Stimulated activated CD8-positive, alpha-beta memory T cell treated with anti-CD3 and anti-CD28 coated beads, Interleukin-15, amount 100 ng/mL, for 1 hour (primary cell): Measurements from ENCODE around the gene SAMD14.

Experiments
- DNase-seq: peaks from one replicate; pipeline ENCODE4 v3.0.0-alpha.2; 2020; ENCODE audit warnings: low read depth

SAMD14 gene

DNA sequence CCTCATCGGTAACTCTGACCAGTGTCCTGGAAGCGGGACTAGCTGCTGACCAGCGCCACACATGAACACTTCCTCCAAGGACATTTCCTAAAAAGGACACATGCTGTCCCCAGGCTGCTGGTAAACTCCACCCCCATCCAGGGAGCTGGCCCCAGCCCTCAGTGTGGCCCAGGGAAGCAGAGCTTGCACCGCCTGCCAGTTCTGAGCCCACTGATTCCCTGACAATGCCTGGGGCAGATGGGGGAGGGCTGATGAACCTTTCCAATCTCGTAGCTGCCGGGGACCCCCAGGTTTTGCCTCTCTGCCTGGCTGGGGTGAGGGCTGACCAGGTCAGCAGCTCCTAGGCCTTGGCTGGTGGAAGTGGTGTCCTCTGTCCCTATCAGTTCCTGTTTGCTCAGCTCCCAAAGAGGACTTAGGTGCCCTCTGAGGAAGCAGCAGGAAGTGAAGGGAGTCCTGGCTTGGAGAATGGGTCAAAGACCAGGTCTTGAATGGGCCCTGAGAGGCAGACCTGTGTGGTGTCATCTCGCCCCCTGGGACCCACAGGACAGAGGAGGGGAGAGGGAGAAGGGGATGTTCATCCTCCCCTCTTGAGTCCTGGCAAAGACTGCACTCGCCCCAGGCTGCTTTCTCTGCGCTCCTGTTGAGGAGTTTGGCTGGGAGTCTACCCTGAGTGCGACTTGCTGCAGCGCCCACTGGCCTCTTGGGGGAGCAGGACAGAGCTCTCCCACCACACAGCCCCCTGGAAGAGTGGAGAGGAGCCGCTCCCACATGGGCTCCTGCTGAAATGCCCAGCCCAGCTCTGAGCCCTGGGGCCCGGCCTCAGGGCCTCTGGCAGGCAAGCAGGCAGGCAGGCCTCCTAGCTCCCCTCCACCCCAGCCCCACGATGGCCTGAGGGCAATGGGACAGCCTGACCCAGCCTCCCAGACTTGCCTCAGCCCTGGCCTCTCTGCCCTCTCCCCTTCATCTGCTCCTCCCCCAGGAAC lies 18.0 kb downstream of the SAMD14 start:
- DNase-seq: no peak

DNA sequence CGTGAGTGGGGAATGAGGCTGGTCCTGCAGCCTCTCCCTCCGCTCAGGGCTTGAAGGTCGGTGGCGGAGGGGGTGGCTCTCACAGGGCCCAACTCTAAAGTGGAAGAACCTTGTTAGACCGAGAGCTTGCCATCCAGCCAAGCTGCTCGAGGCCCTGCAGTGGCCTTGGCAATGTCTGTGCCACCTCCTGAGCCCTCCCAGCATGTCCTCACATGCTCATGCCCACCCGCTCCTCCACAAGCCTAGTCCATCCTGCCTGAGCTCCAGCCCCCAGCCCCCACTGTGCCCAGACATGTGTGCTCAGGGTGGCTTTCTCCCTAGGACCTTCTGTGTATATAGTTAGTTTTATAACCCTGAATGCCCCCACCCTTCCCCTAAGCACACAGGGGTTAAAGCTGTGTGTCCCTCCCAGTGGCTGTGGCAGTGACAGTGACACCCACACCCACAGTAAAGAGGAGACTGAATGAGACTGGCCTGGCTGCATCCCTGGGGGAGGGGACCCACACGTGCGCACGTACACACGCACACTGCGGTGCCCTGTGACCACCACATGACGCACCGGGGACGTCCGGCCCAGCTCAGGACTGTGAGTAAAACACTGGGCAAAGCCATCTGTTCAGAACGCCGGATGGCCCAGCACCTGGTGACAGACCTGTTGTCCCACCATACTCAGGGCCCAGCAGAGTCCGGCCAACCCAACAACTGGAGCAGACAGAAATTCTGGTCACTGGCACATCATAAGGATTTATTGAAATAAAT lies 19.2 kb downstream of the SAMD14 start:
- DNase-seq: no peak

DNA sequence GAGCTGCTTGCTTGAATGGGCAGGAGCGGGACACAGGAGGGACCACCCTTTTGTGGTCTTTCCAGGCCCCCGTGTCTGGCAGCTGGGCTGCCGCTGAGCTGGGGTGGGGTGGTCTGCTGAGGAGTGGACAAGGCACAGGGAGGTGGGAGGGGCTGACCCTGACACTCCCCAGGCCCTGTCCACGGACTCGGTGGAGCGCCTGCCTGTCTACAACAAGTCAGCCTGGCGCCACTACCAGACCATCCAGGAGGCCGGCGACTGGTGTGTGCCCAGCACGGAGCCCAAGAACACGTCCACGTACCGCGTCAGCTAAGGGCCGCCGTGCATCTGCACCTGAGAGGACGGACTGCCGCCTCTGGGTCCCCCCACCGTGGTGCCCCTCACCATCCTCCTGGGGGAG lies 20.2 kb downstream of the SAMD14 start:
- no peak for DNase-seq

DNA sequence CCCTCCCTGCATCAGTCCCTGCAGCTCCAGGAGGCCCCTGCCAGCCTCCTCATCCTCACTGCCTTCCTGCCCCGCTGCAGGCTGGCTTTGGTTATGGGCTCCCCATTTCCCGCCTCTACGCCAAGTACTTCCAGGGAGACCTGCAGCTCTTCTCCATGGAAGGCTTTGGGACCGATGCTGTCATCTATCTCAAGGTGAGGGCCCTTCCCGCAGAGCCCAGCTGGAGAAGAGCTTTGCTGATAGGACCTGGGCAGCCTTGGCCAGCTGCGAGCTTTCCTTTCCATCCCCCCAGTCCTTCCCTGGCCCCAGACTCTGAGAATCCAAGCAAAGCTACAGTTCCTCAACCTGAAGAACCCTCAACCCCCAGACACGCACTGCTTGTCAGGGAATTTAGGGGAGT lies 20.8 kb downstream of the SAMD14 start:
- DNase-seq: no peak

DNA sequence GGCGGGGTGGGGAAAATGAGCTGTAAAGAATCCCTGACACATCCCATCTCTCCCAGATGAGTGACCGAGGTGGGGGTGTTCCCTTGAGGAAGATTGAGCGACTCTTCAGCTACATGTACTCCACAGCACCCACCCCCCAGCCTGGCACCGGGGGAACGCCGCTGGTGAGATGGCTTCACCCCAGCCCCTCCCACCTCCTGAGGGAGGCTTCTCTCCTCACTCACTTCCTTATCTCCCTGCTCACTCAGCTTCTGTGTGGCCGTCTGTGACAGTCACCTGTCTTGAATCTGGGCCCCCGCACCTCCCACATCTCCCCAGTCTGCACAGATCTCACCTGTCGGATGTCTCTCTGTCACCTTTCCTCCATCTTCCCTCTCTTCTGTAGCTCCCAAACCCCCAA lies 21.4 kb downstream of the SAMD14 start:
- no peak for DNase-seq

DNA sequence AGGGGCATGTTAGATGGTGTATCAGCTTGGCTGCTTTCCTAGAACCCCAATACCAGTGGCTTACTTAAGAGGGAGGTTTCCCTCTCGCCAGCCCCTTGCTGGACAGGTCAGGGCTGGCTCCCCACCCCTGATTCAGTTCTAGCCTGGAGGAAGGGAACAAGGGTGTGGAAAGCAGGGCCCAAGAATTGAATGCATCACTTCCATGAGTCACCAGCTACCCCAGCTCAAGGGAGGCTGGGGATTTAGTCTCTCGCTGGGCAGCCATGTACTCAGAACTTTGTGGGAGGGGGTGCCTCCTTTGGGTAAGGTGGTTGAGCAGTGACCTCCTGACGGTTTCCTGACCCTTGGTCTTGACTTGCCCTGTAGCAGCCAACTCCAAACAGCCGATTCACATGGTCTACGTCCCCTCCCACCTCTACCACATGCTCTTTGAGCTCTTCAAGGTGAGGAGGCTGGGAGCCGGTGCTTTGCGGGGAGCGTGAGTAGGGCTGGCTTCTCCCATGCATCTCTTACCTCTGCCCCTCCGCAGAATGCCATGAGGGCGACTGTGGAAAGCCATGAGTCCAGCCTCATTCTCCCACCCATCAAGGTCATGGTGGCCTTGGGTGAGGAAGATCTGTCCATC lies 22.1 kb downstream of the SAMD14 start:
- no peak for DNase-seq

DNA sequence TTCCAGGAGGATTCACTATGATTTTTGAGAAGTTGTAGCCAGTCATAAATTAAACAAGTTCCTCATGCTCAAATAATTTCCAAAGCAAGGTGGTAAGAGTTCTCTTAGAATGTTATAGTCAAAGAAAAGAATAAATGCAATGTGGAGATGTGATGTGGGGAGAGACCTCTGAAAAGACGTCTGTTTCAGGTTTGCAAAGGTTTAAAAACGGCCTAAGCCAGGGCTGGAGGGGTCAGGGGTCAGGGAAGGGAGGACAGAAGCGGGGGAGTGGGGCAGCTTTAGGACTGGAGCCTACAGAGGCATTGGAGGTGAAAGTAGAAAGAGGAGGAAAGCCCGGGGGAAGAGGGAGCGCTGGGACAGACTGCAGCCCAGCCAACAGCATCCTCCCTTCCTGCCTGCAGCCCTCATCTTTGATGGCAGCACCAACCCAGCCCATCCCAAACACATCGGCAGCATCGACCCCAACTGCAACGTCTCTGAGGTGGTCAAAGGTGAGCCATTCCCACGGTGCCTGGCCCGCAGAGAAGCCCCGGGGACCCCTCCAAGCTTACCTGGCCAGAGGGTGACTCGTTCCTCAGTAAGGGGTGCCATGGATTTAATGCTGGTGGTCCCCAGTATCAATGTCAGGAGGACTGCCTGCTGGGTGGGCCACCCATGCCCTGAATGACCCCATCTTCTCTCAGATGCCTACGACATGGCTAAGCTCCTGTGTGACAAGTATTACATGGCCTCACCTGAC lies 23.4 kb downstream of the SAMD14 start:
- no peak for DNase-seq

DNA sequence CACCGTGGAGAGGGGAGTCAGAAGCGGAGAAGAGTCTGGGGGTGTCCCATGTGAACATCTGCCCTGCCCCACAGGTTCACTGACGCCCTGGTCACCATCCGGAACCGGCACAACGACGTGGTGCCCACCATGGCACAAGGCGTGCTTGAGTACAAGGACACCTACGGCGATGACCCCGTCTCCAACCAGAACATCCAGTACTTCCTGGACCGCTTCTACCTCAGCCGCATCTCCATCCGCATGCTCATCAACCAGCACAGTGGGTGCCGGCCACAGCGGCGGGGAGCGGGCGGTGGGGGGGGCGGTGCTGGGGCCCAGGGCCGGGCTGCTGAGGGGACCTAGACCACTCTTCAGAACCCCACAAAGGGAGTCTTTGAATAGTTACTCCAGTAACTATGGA lies 24.1 kb downstream of the SAMD14 start:
- no peak for DNase-seq

DNA sequence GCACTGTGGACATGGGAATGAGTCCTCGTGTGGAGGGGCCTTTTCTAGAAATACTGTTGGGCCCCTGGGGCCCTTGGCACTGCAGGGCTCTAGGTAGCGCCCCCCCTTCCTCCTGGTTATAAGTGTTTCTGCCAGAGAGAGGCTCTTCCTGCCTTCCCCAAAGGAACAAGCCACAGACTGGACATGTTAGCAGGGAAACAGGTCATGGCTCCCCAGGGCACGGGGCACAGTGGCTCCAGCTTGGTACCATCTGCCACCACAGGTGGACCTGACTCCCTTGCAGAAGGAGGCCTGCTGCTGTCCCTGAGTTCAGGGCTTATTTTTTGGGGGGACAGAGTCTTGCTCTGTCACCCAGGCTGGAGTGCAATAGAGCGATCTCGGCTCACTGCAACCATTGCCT lies 26.0 kb downstream of the SAMD14 start:
- DNase-seq: no peak

DNA sequence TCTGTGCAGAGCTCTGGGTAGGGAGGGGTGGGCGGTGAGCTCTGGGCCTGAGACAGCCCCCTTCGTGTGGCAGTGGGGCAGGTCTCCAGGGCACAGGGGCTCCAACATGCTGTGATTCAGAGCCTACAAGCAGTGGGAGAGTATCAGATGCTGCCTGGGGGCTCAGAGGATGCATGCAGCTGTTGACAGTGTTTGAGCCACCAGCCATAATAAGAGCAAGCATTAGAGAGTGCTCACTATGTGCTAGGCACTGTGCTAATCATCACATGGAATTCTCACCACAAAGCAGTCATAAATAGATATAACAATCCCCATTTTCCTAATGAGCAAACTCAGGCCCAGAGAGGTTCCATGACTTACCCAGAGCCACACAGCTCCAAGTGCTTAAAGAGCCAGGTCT lies 26.7 kb downstream of the SAMD14 start:
- no peak for DNase-seq

DNA sequence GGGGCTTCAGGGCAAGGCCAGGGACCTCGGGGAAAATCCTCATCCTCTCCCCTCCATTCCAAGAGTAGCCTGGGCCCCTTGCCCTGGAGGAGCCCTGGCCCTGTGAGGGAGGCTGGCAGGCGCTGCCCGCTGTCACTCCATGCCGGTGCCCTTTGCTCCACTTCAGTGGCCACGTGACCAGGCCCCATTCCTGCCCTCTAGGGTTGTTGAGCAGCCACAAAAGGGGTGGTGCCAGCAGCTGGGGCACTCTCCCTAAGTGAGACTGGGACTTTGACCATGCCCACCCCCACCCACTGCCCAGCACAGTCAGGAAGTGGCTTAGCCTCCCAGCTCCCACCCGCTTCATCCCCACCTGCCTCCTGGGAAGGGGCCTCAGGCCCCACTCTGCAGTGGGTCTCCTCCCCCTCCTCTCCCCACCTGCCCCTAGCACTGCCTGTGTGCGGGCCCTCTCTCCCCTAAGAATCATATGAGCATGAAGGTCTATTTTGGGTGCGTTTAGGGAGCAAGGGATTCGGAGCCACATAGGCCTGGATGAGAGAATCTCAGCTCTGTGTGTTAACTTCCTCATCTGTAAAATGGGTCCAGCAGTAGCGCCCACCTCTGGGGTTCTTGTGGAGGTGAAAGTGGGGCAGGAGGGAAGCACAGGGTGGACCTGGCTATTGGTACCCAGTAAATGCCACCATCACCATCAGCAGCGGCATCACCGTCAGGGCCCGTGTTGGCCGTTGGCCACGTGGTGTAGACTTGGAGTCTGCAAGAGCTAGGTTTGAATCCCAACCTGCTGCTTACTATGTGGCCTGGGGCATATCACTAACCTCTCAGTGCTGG lies 27.6 kb downstream of the SAMD14 start:
- DNase-seq: no peak

DNA sequence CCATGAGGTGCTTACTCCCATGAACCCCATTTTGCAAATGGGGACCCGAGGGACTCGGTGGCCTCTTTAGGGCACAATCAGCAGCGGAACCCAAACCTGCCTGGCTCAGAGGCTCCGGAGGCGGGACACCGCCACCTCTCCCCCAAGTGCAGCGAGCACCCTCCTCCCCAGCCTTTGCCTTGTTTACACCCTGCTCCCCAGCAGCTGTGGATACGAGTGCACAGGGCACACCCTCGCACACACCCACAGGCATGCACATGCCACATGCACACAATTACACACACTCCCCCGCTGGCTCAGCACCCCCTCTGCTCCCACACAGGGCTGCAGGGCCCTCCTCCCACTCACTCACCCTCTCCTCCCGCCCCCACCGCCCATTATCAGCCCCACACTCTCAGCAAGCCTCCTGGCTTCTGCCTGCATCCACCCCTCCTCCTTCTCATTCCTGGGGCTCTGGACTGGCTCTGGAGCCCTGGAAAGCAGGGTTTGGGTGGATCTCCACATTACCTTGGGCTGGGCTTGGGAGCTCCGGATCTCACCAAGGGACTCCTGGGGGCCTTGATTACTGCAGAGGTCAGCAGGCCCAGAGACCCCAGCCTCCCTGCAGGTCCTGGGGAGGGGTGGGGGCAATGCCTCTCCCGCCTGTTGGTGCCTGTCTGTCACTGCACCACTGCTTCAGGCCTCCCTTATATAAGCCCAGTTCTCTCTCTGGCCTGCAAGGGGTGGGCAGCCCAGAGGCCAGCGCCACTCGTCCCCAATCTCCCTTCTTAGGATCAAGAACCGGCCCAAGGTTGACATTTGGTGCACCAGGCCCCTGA lies 28.4 kb downstream of the SAMD14 start:
- DNase-seq: no peak

DNA sequence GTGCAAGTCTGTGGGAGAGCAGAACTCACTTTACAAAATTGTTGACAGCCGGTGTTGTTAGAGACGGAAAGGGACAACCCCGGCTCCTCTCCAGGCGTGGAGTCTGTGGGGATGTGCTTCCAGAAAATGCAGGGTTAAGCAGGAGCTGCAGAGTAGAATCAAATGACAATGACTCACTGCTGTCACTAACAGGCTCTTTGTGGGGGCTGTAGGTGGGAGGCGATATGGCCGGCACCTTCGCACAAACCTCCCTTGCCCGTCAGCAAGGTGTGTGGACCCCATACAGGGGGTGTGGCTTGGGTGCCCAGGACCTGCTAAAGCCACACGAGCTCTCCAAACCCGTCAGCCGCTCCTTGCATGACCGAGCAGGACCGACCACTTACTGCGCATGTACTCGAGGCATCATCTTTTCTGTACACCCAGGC lies 29.0 kb downstream of the SAMD14 start:
- DNase-seq: no peak

DNA sequence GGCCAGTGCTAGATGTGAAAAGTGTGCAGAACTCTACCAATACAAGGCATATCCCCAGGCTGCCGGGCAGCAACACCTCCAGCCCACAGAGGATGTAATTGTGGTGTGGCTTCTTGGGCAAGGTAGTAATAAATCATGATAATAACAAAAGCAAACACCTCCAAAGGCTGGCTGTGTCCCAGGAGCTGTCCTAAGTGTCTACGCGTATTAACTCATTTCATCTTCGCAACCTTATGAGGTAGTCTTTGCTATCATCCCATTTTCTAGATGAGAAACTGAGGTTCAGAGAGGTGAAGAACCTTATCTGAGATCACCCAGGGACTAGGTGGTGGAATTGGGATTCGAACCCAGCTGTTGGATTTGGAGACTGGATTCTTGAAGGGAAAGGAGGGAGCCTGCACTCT lies 29.5 kb downstream of the SAMD14 start:
- no peak for DNase-seq

DNA sequence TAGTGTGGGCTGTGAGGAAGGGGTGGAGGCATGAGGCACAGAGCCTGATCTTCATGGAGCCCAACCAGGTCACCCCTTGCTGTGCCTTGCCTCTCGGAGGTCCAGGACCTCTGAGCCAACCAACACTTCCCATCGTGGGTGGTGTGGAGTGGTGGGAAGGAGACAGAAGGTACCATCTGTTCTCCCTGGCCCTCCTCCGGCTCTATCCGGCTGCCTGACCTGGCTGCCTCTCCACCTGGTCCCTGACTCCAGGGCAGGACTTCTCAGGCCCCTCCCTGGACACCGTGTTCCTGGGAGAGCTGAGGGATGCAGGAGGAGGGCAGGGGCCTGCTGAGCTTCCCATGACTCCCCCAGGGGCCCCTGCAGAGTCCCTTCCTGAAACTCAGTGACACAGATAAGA lies 31.0 kb downstream of the SAMD14 start:
- no peak for DNase-seq

DNA sequence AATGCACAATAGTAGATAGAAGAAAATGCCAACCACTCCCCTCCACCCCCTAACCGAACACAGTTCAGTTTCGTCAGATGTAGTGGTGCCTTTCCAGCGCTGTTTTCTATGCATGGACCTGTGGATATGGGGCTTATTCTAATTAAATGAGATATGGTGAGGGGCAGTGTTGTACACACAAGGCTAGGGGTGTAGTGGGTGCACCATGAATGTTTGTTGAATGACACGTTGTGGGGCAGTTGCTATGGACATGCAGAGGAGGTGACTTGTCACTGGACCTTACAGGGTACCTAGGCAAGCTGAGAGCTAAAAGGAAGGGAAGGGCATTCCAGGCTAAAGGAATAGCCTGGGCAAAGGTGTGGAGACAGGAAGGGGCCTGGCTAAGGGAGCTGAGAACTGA lies 31.4 kb downstream of the SAMD14 start:
- DNase-seq: no peak

DNA sequence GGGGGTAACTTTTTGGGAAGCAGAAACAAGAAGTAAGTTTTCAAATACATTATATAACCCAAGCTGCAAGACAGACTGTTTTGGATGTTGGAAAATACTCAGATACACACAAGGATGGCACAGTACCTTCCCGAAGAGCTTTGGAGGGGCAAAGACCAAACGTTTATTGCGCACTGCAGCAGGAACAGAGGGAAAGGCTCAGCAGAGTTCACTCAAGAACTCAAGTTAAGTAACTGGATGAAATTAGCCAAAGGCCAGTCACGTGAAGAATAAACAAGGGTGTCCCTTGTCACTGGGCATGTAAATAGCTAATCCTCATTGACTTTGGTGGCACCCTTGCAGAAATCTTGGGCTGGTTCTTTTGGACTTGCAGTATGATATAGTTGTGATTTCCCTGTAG lies 32.0 kb downstream of the SAMD14 start:
- DNase-seq: no peak

DNA sequence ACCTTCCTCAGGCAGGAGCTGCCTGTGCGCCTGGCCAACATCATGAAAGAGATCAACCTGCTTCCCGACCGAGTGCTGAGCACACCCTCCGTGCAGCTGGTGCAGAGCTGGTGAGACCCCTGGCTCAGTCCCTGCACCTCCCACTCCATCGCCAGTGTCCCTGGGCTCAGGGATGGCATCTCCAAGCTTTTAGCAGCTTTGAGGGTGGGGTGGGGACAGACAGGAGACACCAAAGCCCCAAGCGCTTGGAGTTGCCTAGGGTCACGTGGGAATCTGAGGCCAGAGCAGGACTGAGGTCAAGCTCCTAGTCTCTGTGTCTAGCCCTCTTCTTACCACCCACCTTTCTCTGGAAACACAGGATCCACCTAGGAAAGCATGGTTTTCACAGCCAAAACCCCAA lies 32.5 kb downstream of the SAMD14 start:
- no peak for DNase-seq

DNA sequence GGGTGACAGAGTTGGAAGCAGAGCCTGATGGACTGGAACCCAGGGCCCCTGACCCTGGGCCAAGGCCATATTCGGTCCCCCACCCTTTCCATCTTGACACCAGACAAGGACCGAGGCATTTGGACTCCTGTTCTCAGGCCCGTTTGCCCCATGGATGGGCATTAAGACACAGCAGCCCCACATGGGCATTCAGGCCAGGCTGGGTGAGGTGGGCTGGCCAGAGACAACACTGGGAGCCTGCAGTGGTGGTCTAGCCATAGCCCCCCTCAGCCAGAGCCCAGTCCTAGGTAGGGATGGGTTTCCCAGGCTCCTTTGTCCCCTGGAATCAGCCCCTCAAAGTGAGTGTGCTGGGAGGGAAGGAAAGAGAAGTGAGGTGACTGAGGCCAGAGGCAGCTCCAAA lies 33.2 kb downstream of the SAMD14 start:
- no peak for DNase-seq

DNA sequence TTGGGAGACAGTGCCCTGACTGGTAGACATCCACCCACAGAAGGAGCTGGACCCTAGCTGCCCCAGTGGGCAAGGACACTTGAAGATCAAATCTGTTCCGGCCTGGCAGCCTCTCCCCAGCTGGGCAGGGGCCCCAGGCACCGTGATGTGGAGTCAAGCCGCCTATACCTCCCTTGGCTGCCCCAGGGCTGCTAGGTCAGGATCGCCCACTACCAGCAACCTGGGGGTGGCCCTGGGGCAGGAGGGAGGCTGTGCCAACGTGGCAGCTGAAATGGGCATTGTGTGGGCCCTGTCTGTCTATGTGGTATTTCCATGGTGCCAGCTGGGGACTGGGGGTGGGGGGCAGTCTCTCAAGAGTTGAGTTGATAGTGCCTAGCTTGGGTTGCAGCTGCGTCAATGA lies 33.9 kb downstream of the SAMD14 start:
- DNase-seq: no peak
